Common myeloid progenitor, CD34-positive (primary cell): ENCODE results near the gene ARHGAP29. TPM values are rescaled to one million over a fixed set of nuclear protein-coding genes. Genes with fewer than 3 reads are reported as not detected.

ENCODE experiments used
- CTCF ChIA-PET: fragments of 350-600 bp; sonication (Branson Sonifier 250); formaldehyde crosslinking; loops from one replicate; lab custom pipeline; 2021; ENCODE audit warnings: antibody characterized with exemption; lab: Charles Lee
- POLR2A ChIA-PET: fragments of 350-600 bp; sonication (Branson Sonifier 250); formaldehyde crosslinking; loops from one replicate; lab custom pipeline; 2021; ENCODE audit warnings: antibody characterized with exemption; lab: Charles Lee
- DNase-seq, 3 donors: peaks; one replicate each; pipeline versions ENCODE4 v3.0.0 to v3.0.0-alpha.2; 2013
- H3K27ac ChIP-seq, 2 experiments: 1 replicate in 1 of 2; 2 replicates in 1 of 2; pipeline ENCODE4 v1.7.0; 2013; ENCODE audit warnings: inconsistent platforms in 2 of 2, low read length in 2 of 2, mild to moderate bottlenecking in 2 of 2, low read depth in 1 of 2, moderate library complexity in 1 of 2; ENCODE audit not compliant: severe bottlenecking in 2 of 2, insufficient read depth in 1 of 2, poor library complexity in 1 of 2
- H3K27me3 ChIP-seq, 5 experiments: replicated peaks in 2 of 5; 1 replicate in 3 of 5; 2 replicates in 2 of 5; pipeline versions ENCODE4 v1.6.1 to v1.7.0; 2013; ENCODE audit warnings: low read length in 4 of 5, mild to moderate bottlenecking in 2 of 5, moderate library complexity in 2 of 5, inconsistent platforms in 1 of 5; ENCODE audit not compliant: insufficient read depth in 5 of 5, control insufficient read depth in 4 of 5
- H3K36me3 ChIP-seq, 4 experiments: 1 replicate in 2 of 4; 2 replicates in 2 of 4; pipeline versions ENCODE4 v1.6.1 to v1.7.0; 2013; ENCODE audit warnings: low read length in 3 of 4, control low read depth in 1 of 4, mild to moderate bottlenecking in 1 of 4; ENCODE audit not compliant: control insufficient read depth in 4 of 4, insufficient read depth in 4 of 4
- H3K4me1 ChIP-seq, 4 experiments: 1 replicate in 3 of 4; 2 replicates in 1 of 4; pipeline versions ENCODE4 v1.6.1 to v1.7.1; 2013; ENCODE audit warnings: low read length in 3 of 4, mild to moderate bottlenecking in 3 of 4, control low read depth in 1 of 4, inconsistent platforms in 1 of 4, moderate library complexity in 1 of 4; ENCODE audit not compliant: control insufficient read depth in 4 of 4, insufficient read depth in 4 of 4; ENCODE audit errors: control extremely low read depth in 1 of 4
- H3K4me3 ChIP-seq, 7 experiments: 1 replicate in 4 of 7; 2 replicates in 3 of 7; pipeline versions ENCODE4 v1.5.1 to v1.7.0; 2013; ENCODE audit warnings: mild to moderate bottlenecking in 7 of 7, low read length in 6 of 7, moderate library complexity in 6 of 7, inconsistent platforms in 2 of 7, low read depth in 2 of 7, control low read depth in 1 of 7; ENCODE audit not compliant: insufficient read depth in 4 of 7, control insufficient read depth in 1 of 7; ENCODE audit errors: extremely low read depth in 1 of 7
- H3K9me3 ChIP-seq, 5 experiments: 1 replicate in 4 of 5; 2 replicates in 1 of 5; pipeline versions ENCODE4 v1.6.1 to v1.7.1; 2013; ENCODE audit warnings: low read length in 4 of 5, mild to moderate bottlenecking in 2 of 5, inconsistent platforms in 1 of 5, low read depth in 1 of 5, moderate library complexity in 1 of 5; ENCODE audit not compliant: control insufficient read depth in 4 of 5, insufficient read depth in 2 of 5; ENCODE audit errors: control extremely low read depth in 1 of 5
- WGBS: methylation state at CpG from one replicate; pipeline ENCODE4 v1.1.5; 2013; ENCODE audit not compliant: insufficient coverage; 5-methylcytosine and 5-hydroxymethylcytosine counted together
- polyA plus RNA-seq: library from polyadenylated mRNA; unstranded; fragments of 120-200 nt; gene quantifications from one replicate; pipeline ENCODE4 v1.2.1, GENCODE V29; 2013

ARHGAP29 gene, protein sequence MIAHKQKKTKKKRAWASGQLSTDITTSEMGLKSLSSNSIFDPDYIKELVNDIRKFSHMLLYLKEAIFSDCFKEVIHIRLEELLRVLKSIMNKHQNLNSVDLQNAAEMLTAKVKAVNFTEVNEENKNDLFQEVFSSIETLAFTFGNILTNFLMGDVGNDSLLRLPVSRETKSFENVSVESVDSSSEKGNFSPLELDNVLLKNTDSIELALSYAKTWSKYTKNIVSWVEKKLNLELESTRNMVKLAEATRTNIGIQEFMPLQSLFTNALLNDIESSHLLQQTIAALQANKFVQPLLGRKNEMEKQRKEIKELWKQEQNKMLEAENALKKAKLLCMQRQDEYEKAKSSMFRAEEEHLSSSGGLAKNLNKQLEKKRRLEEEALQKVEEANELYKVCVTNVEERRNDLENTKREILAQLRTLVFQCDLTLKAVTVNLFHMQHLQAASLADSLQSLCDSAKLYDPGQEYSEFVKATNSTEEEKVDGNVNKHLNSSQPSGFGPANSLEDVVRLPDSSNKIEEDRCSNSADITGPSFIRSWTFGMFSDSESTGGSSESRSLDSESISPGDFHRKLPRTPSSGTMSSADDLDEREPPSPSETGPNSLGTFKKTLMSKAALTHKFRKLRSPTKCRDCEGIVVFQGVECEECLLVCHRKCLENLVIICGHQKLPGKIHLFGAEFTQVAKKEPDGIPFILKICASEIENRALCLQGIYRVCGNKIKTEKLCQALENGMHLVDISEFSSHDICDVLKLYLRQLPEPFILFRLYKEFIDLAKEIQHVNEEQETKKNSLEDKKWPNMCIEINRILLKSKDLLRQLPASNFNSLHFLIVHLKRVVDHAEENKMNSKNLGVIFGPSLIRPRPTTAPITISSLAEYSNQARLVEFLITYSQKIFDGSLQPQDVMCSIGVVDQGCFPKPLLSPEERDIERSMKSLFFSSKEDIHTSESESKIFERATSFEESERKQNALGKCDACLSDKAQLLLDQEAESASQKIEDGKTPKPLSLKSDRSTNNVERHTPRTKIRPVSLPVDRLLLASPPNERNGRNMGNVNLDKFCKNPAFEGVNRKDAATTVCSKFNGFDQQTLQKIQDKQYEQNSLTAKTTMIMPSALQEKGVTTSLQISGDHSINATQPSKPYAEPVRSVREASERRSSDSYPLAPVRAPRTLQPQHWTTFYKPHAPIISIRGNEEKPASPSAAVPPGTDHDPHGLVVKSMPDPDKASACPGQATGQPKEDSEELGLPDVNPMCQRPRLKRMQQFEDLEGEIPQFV
- polyA plus RNA-seq = 0.22 TPM

DNA sequence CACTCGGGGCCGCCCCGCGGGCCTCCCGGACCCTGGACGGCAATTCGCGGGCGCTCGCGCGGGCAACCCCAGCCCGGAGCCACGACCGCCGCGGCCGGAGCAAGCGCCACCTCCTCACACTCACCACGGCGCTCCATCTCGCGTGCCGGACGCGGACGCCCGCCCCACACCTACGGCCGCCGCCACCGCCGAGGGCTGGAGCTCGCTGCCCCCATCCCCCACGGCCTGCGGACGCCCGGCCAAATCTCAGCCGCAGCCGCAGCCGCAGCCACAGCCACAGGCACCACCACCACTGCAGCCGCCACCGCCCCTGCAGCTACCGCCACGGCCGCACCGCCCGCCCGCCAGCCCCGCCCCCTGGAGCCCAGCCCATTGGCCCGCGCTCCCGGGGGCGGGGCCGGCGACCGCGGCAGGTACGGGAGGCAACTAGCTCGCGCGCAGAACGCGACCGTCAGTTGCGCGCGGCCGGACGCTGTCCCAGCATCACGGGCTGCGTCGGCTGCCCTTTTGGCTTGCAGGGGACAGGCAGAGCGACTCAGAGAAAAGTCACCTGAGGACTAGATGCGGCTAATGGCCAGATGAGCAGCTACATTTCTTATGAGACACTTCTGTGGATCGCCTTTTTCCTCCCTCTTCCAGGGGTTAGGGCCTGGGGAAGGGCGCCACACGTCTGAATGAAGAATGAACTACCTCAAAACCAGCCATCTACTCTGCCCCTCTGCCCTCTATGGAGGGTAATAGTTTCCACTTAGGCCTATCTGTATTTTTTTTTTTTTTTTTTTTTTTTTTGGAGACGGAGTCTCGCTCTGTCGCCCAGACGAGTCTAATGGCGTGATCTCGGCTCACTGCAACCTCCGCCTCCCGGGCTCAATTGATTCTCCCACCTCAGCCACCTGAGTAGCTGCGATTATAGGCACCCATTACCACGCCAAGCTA lies at the start of gene ARHGAP29:
Gene ARHGAP29, minus strand, starts transcription at position 294 of the 936 bp plus-strand sequence. CDS start 5,973 bp downstream, outside the sequence.
- H3K4me3 ChIP-seq = peak within 1 kb of the TSS; percentile 4 to 72 (median 57)
- no peak within 1 kb of the TSS for H3K27ac ChIP-seq
- peak; percentile 54 to 76 (median 66) for DNase-seq
- ChIA-PET CTCF (interaction anchor here (0.6 to 17.2 kb wide), 14 partner anchors 10 to 198 kb away, joined by 3 to 204 read pairs (median 4); no protein-coding TSS in a partner anchor), POLR2A (no interaction called here)
- WGBS = 4% methylated on average over 65 of the region's 88 CpGs
- H3K36me3 ChIP-seq = no peaks in the 10 kb centered on the region
- H3K27me3 ChIP-seq = peaks cover 13 to 77% (median 39%) of the 10 kb centered on the region in 5 experiments
- peaks cover 9 to 20% (median 14%) of the 10 kb centered on the region in 4 experiments for H3K4me1 ChIP-seq
- peaks cover 0 to 5% (median under 1%) of the 10 kb centered on the region in 5 experiments for H3K9me3 ChIP-seq

GRCh38 chr1:94286864-94287437 lies 49.6 kb upstream of the ARHGAP29 start:
- Histone ChIP-seq H3K4me3 (no peak overlapping the region), H3K27ac (no peak overlapping the region), H3K9me3 (no peaks in the 10 kb centered on the region), H3K36me3 (no peaks in the 10 kb centered on the region), H3K4me1 (no peaks in the 10 kb centered on the region), H3K27me3 (no peaks in the 10 kb centered on the region)
- ChIA-PET POLR2A (no interaction called here), CTCF (no interaction called here)
- no peak for DNase-seq
- 100% methylated on average over 1 of the region's 3 CpGs for WGBS

DNA sequence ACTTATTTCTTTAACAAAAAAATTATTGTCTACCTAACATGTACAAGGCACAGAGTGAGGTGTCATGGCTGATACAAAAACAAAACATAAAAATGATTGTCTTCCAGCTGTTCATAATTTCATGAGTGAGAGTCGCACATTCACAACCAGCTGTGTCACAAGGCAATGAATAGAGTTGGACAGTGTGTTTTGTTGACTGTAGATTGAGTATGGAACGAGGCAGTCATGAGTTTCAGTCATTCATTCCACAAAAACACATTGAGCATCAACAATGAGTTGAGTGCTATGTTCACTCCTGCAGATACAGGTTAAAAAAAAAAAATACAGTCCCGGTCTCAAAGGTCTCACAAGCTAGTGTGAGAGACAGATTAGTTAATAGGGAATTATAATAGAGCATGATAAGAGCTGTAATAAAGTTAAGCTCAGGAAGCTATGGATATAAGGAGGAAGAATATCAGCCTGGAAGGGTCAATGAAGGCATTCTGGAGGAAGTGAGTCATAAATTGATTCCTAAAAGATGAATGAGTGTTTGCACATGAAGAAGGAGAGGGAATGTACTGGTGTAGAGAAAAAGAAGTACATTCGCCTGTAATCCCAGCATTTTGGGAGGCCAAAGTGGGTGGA lies 47.8 kb upstream of the ARHGAP29 start:
- ChIA-PET CTCF (interaction anchor here (0.7 to 1.3 kb wide), 2 partner anchors 29 to 245 kb away, joined by 3 to 4 read pairs; no protein-coding TSS in a partner anchor), POLR2A (no interaction called here)
- no peak overlapping the region for H3K27ac ChIP-seq
- no peaks in the 10 kb centered on the region for H3K36me3 ChIP-seq
- no peaks in the 10 kb centered on the region for H3K4me1 ChIP-seq
- 100% methylated on average over 1 of the region's 4 CpGs for WGBS
- no peak for DNase-seq
- H3K9me3 ChIP-seq = peaks cover 0 to 1% (median 0%) of the 10 kb centered on the region in 5 experiments
- H3K27me3 ChIP-seq = no peaks in the 10 kb centered on the region
- no peak overlapping the region for H3K4me3 ChIP-seq

- Histone ChIP-seq H3K4me3 (no peak overlapping the region), H3K4me1 (no peaks in the 10 kb centered on the region), H3K27ac (no peak overlapping the region), H3K36me3 (no peaks in the 10 kb centered on the region), H3K9me3 (peaks cover 0 to 5% (median 0%) of the 10 kb centered on the region in 5 experiments), H3K27me3 (no peaks in the 10 kb centered on the region)
- ChIA-PET CTCF (interaction anchor here (1.3 kb wide), 1 partner anchor 244 kb away, joined by 4 read pairs; no protein-coding TSS in a partner anchor), POLR2A (no interaction called here)
- peak in 2 of 3 donors; percentile 18 to 22 for DNase-seq
- 89% methylated on average over 1 of the region's 2 CpGs for WGBS
Observed at GRCh38 chr1:94284476-94284875, 47.1 kb upstream of the ARHGAP29 start.

DNA sequence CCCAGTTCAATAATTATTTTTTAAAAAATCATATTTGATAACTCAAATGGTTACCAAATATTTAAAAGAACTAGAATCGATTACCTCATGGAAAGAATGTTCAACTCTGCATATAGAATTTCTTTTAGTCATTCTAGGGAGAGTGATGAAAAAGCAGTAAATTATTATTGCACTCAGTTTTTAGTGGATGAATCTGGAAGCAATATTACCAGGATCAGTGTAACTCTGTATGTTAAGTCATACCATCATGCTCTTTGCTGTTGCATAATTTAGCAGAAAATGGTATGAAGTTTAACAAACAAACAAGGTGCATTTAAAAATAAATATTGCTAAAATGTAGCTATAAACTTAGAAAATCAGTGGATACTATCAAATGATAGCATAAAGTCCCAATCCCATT lies 46.1 kb upstream of the ARHGAP29 start:
- POLR2A ChIA-PET = no interaction called here
- no peaks in the 10 kb centered on the region for H3K36me3 ChIP-seq
- H3K9me3 ChIP-seq = peaks cover 0 to 6% (median 0%) of the 10 kb centered on the region in 5 experiments
- CTCF ChIA-PET = interaction anchor here (0.7 kb wide), 1 partner anchor 18 kb away, joined by 3 read pairs; no protein-coding TSS in a partner anchor
- H3K27me3 ChIP-seq = no peaks in the 10 kb centered on the region
- H3K27ac ChIP-seq = no peak overlapping the region
- H3K4me3 ChIP-seq = no peak overlapping the region
- DNase-seq = no peak
- no peaks in the 10 kb centered on the region for H3K4me1 ChIP-seq
- WGBS = no CpG with 5 or more reads among the region's 1 CpG
